ENCODE results near the gene GOT2. TPM values are rescaled to one million over a fixed set of nuclear protein-coding genes. Genes with fewer than 3 reads are reported as not detected.
"Not testable (repeated sequence)": the region's sequence is repeated elsewhere in the genome, so short reads cannot be mapped to it uniquely, and the experiment has no call there.

GOT2 gene
- polyA plus RNA-seq, result 10 to 100 TPM; 43.7 to 66.1 TPM

DNA sequence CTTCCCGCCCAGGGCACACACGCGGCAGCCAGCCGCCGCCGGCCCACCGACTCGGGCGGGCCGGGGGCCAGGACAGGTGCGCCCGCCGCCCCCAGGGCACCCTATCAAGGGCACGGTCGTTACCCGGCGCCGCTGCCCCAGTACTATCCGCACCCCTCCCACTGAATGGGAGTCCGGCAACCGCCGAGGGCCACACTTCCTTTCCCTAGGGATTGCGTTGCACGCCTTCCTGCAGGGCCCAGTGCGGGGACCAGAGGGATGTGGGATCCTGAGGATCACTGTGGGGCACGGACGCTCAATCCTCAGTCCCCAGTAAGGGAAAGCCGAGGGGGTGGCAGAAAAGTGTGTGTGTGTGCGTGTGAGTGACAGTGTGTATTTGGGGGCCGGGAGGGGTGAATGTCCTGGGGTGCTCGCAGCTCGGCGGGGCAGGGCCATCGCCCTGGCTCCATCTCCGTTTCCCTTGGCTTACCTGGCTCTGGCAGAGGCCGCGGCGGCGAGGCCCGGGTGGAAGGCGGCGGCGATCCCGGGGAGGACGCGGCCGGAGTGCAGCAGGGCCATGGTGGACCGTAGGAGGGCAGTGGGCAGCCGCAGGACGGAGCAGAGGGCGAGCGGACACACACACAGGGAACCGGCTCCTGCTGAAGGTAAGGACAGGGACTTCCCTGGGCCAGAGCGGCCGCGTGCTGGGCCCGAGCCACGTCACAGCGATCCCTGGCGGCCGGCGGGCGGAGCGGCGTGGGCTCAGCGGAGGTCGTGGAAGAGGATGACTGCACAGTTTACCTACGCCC is at the start of gene GOT2:
Gene GOT2 (minus strand): TSS at position 646 of the 788 bp plus-strand sequence. CDS start 88 bp downstream, at position 558.
- H3K36me3 ChIP-seq (ENCODE audit: control insufficient read depth in 2 of 2, insufficient read depth in 2 of 2, low read length in 1 of 2), result no peaks in the 10 kb centered on the region
- no peaks in the 10 kb centered on the region for H3K9me3 ChIP-seq (ENCODE audit: control insufficient read depth in 2 of 2, insufficient read depth in 1 of 2, low read depth in 1 of 2, low read length in 1 of 2)
- no peaks in the 10 kb centered on the region for H3K27me3 ChIP-seq (ENCODE audit: control insufficient read depth in 1 of 2, insufficient read depth in 2 of 2, low read length in 2 of 2)
- H3K27ac ChIP-seq (ENCODE audit: low read depth in 2 of 2, low read length in 1 of 2), result peak within 1 kb of the TSS; percentile 82 to 87
- peak within 1 kb of the TSS; percentile 84 to 98 for H3K4me3 ChIP-seq (ENCODE audit: low read depth in 1 of 2, low read length in 2 of 2)
- WGBS, 2 donors, result 0 to 1% methylated on average over 68 of the region's 68 CpGs
- H3K4me1 ChIP-seq (ENCODE audit: control insufficient read depth in 2 of 2, insufficient read depth in 2 of 2, low read length in 1 of 2), result peaks cover 0 to 2% of the 10 kb centered on the region in 2 donors

DNA sequence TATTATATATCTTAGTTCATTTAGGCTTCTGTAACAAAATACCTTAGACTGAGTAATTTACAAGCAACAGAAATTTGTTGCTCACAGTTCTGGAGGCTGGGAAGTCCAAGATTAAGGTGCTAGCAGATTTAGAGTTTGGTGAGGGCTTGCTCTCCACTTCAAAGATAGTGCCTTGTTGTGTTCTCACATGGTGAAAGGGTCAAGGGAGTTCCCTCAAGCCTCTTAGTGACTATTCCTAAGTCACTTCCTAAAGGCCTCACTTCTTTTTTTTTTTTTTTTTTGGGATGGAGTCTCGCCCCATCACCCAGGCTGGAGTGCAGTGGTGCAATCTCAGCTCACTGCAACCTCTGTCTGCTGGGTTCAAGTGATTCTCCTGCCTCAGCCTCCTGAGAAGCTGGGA is 45.2 kb upstream of the GOT2 start:
- not testable (repeated sequence) for H3K4me1 ChIP-seq (ENCODE audit: control insufficient read depth in 2 of 2, insufficient read depth in 2 of 2, low read length in 1 of 2); H3K9me3 ChIP-seq (ENCODE audit: control insufficient read depth in 2 of 2, insufficient read depth in 1 of 2, low read depth in 1 of 2, low read length in 1 of 2); H3K27me3 ChIP-seq (ENCODE audit: control insufficient read depth in 1 of 2, insufficient read depth in 2 of 2, low read length in 2 of 2); H3K36me3 ChIP-seq (ENCODE audit: control insufficient read depth in 2 of 2, insufficient read depth in 2 of 2, low read length in 1 of 2); H3K4me3 ChIP-seq (ENCODE audit: low read depth in 1 of 2, low read length in 2 of 2); H3K27ac ChIP-seq (ENCODE audit: low read depth in 2 of 2, low read length in 1 of 2)
- 83 to 97% methylated on average over 1 of the region's 1 CpG for WGBS, 2 donors

DNA sequence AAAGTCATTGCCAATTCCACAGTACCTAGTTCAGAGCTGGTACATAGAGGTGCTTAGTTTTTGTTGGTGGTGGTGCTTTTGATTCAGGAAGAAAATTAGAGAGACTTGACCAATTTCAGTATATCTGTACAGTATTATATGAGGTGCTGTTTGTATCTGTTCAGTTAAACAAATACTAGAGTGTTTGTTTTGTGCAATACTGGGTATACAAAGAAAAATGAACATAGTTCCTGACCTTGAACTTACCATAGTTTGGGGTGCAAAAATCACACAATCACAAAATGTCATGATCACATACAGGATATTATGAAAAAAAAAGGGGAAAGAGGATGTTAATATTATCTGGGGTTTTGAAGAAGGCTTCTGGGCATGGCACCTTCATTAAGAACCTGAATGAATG is 39.8 kb upstream of the GOT2 start:
- H3K27ac ChIP-seq (ENCODE audit: low read depth in 2 of 2, low read length in 1 of 2), result no peak overlapping the region
- H3K9me3 ChIP-seq (ENCODE audit: control insufficient read depth in 2 of 2, insufficient read depth in 1 of 2, low read depth in 1 of 2, low read length in 1 of 2), result no peaks in the 10 kb centered on the region
- H3K27me3 ChIP-seq (ENCODE audit: control insufficient read depth in 1 of 2, insufficient read depth in 2 of 2, low read length in 2 of 2), result no peaks in the 10 kb centered on the region
- H3K36me3 ChIP-seq (ENCODE audit: control insufficient read depth in 2 of 2, insufficient read depth in 2 of 2, low read length in 1 of 2), result no peaks in the 10 kb centered on the region
- H3K4me1 ChIP-seq (ENCODE audit: control insufficient read depth in 2 of 2, insufficient read depth in 2 of 2, low read length in 1 of 2), result no peaks in the 10 kb centered on the region
- no peak overlapping the region for H3K4me3 ChIP-seq (ENCODE audit: low read depth in 1 of 2, low read length in 2 of 2)

DNA sequence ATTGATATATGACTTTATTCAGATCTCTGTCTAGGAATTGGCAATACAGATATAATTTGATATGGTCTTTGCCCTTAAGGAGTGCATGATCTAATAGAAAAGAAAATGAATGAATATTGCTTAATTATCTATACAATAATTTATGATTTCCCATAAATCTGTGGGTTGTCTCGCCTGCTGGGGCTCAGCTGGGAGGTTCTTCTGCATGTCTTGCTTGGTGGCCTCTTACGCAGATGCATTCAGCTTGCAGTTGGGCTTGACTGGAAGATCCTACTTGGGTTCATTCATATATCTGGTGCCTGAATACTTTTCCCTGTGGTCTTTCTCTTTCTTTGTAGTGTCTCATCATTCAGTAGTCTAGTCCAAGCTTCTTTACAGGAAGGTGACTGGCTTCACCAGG is 34.0 kb upstream of the GOT2 start:
- no peaks in the 10 kb centered on the region for H3K9me3 ChIP-seq (ENCODE audit: control insufficient read depth in 2 of 2, insufficient read depth in 1 of 2, low read depth in 1 of 2, low read length in 1 of 2)
- WGBS, 2 donors, result 73 to 76% methylated on average over 2 of the region's 2 CpGs
- H3K36me3 ChIP-seq (ENCODE audit: control insufficient read depth in 2 of 2, insufficient read depth in 2 of 2, low read length in 1 of 2), result no peaks in the 10 kb centered on the region
- H3K27ac ChIP-seq (ENCODE audit: low read depth in 2 of 2, low read length in 1 of 2), result no peak overlapping the region
- no peak overlapping the region for H3K4me3 ChIP-seq (ENCODE audit: low read depth in 1 of 2, low read length in 2 of 2)
- no peaks in the 10 kb centered on the region for H3K27me3 ChIP-seq (ENCODE audit: control insufficient read depth in 1 of 2, insufficient read depth in 2 of 2, low read length in 2 of 2)
- H3K4me1 ChIP-seq (ENCODE audit: control insufficient read depth in 2 of 2, insufficient read depth in 2 of 2, low read length in 1 of 2), result no peaks in the 10 kb centered on the region

GRCh38 chr16:58767581-58767980 is 33.5 kb upstream of the GOT2 start:
- 74 to 77% methylated on average over 2 of the region's 2 CpGs for WGBS, 2 donors
- no peaks in the 10 kb centered on the region for H3K36me3 ChIP-seq (ENCODE audit: control insufficient read depth in 2 of 2, insufficient read depth in 2 of 2, low read length in 1 of 2)

GRCh38 chr16:58756650-58757332 is 22.7 kb upstream of the GOT2 start:
- WGBS, 2 donors, result 42 to 51% methylated on average over 7 of the region's 7 CpGs
- Histone ChIP-seq H3K27me3 (ENCODE audit: control insufficient read depth in 1 of 2, insufficient read depth in 2 of 2, low read length in 2 of 2) (no peaks in the 10 kb centered on the region), H3K4me3 (ENCODE audit: low read depth in 1 of 2, low read length in 2 of 2) (no peak overlapping the region), H3K27ac (ENCODE audit: low read depth in 2 of 2, low read length in 1 of 2) (no peak overlapping the region), H3K36me3 (ENCODE audit: control insufficient read depth in 2 of 2, insufficient read depth in 2 of 2, low read length in 1 of 2) (no peaks in the 10 kb centered on the region), H3K9me3 (ENCODE audit: control insufficient read depth in 2 of 2, insufficient read depth in 1 of 2, low read depth in 1 of 2, low read length in 1 of 2) (no peaks in the 10 kb centered on the region), H3K4me1 (ENCODE audit: control insufficient read depth in 2 of 2, insufficient read depth in 2 of 2, low read length in 1 of 2) (no peaks in the 10 kb centered on the region)

More at GRCh38 chr16:58767581-58767980, 33.5 kb upstream of the GOT2 start:
- H3K4me1 ChIP-seq (ENCODE audit: control insufficient read depth in 2 of 2, insufficient read depth in 2 of 2, low read length in 1 of 2), result no peaks in the 10 kb centered on the region
- no peaks in the 10 kb centered on the region for H3K9me3 ChIP-seq (ENCODE audit: control insufficient read depth in 2 of 2, insufficient read depth in 1 of 2, low read depth in 1 of 2, low read length in 1 of 2)
- no peaks in the 10 kb centered on the region for H3K27me3 ChIP-seq (ENCODE audit: control insufficient read depth in 1 of 2, insufficient read depth in 2 of 2, low read length in 2 of 2)
- H3K27ac ChIP-seq (ENCODE audit: low read depth in 2 of 2, low read length in 1 of 2), result no peak overlapping the region
- H3K4me3 ChIP-seq (ENCODE audit: low read depth in 1 of 2, low read length in 2 of 2), result no peak overlapping the region

DNA sequence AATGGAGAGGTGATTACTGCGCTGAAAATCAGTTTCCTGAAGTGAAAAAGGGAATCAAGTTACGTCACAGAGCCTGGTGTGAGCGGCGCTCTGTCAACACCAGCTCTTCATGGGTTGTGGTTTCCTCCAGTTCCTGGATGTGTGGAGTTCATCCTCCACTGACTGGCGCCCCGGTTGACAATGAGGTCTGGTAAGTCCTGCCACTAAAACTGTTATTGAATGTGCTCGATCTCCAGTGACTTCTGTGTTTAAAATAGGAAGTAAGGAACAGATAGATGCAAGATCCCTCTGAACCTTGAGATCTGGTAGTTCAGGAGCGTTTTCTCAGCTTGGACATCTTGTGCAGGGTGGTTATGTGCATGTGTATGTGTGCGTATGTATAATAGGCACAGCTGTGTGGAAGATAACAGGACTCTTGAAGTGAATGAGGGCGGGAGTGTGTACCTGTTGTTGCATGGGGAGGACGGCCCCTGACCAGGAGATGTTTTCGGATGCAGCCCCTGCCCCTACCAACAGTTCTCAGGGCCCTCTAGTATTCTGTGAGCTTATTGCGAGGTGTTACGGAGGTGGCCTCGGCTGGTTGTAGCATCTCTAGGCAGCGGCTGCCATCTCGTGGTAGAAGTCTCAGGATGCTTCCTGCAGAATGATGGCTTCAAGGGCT is 22.0 kb upstream of the GOT2 start:
- Histone ChIP-seq H3K36me3 (ENCODE audit: control insufficient read depth in 2 of 2, insufficient read depth in 2 of 2, low read length in 1 of 2) (no peaks in the 10 kb centered on the region), H3K4me3 (ENCODE audit: low read depth in 1 of 2, low read length in 2 of 2) (no peak overlapping the region), H3K4me1 (ENCODE audit: control insufficient read depth in 2 of 2, insufficient read depth in 2 of 2, low read length in 1 of 2) (no peaks in the 10 kb centered on the region), H3K9me3 (ENCODE audit: control insufficient read depth in 2 of 2, insufficient read depth in 1 of 2, low read depth in 1 of 2, low read length in 1 of 2) (no peaks in the 10 kb centered on the region), H3K27me3 (ENCODE audit: control insufficient read depth in 1 of 2, insufficient read depth in 2 of 2, low read length in 2 of 2) (no peaks in the 10 kb centered on the region), H3K27ac (ENCODE audit: low read depth in 2 of 2, low read length in 1 of 2) (no peak overlapping the region)
- 32 to 33% methylated on average over 17 of the region's 17 CpGs for WGBS, 2 donors

GRCh38 chr16:58753711-58754134 is 19.6 kb upstream of the GOT2 start:
- WGBS, 2 donors, result 48 to 49% methylated on average over 9 of the region's 9 CpGs
- no peak overlapping the region for H3K27ac ChIP-seq (ENCODE audit: low read depth in 2 of 2, low read length in 1 of 2)
- H3K4me1 ChIP-seq (ENCODE audit: control insufficient read depth in 2 of 2, insufficient read depth in 2 of 2, low read length in 1 of 2), result no peaks in the 10 kb centered on the region
- no peaks in the 10 kb centered on the region for H3K9me3 ChIP-seq (ENCODE audit: control insufficient read depth in 2 of 2, insufficient read depth in 1 of 2, low read depth in 1 of 2, low read length in 1 of 2)
- H3K36me3 ChIP-seq (ENCODE audit: control insufficient read depth in 2 of 2, insufficient read depth in 2 of 2, low read length in 1 of 2), result no peaks in the 10 kb centered on the region
- H3K4me3 ChIP-seq (ENCODE audit: low read depth in 1 of 2, low read length in 2 of 2), result no peak overlapping the region
- H3K27me3 ChIP-seq (ENCODE audit: control insufficient read depth in 1 of 2, insufficient read depth in 2 of 2, low read length in 2 of 2), result no peaks in the 10 kb centered on the region

DNA sequence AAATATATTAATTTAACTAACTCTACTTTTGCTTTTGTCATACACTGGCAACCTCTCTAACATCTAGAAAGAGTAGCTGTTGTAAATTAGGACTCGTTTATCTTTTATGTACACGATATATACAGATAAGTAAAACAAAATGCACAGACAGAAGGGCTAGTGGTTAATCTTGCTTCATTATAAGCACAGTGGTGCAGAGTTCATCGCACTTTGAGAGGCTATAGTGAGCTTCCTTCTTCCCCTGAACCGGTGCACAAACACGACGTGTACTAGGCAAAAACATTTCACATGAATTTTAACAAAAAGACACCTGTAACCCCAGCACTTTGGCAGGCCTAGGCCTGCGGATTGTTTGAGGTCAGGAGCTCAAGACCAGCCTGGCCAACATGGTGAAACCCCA is 10.4 kb upstream of the GOT2 start:
- H3K4me1 ChIP-seq (ENCODE audit: control insufficient read depth in 2 of 2, insufficient read depth in 2 of 2, low read length in 1 of 2), result no peaks in the 10 kb centered on the region
- WGBS, 2 donors, result 74 to 85% methylated on average over 7 of the region's 7 CpGs

More for the DNA sequence above, 10.4 kb upstream of the GOT2 start:
- H3K27me3 ChIP-seq (ENCODE audit: control insufficient read depth in 1 of 2, insufficient read depth in 2 of 2, low read length in 2 of 2), result no peaks in the 10 kb centered on the region
- H3K9me3 ChIP-seq (ENCODE audit: control insufficient read depth in 2 of 2, insufficient read depth in 1 of 2, low read depth in 1 of 2, low read length in 1 of 2), result no peaks in the 10 kb centered on the region
- no peak overlapping the region for H3K27ac ChIP-seq (ENCODE audit: low read depth in 2 of 2, low read length in 1 of 2)
- no peak overlapping the region for H3K4me3 ChIP-seq (ENCODE audit: low read depth in 1 of 2, low read length in 2 of 2)
- no peaks in the 10 kb centered on the region for H3K36me3 ChIP-seq (ENCODE audit: control insufficient read depth in 2 of 2, insufficient read depth in 2 of 2, low read length in 1 of 2)
